ENCODE measurements around the gene TRIM17.
"Not testable (repeated sequence)": the region's sequence is repeated elsewhere in the genome, so short reads cannot be mapped to it uniquely, and the experiment has no call there.

The TRIM17 gene

DNA sequence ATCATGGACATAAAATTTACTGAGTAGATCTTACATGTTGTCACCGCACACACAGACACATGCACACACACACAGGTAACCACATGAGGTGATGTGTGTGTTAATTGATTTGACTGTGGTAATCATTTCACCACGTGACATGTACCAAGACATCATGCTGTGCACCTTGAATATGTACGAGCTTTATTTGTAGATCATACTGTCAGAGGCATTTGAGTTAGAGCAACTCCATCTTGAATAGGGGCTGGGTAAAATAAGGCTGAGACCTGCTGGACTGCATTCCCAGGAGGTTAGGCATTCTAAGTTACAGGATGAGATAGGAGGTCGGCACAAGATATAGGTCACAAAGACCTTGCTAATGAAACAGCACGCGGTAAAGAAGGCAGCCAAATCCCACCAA, 31.7 kb upstream of the TRIM17 start:
- no peak for DNase-seq

DNA sequence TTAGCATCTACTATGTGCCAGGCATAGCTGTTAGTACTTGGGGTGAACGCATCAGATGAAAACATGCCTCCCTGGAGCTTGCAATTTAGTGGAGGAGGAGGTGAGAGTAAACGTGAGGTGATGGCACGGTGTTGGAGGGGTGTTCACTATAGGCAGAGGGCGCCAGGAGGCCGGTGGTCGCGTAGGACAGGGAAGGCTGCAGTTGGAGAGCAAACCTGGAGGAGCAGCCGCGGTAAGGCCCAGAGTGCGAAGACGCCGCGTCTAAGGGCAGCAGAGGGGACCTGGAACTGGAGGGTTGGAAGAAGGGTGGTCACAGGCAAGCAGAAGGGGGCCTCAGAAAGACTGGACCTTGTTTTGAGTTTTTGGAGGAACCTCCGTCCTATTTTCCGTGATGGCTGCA, 30.2 kb upstream of the TRIM17 start:
- no peak for DNase-seq

DNA sequence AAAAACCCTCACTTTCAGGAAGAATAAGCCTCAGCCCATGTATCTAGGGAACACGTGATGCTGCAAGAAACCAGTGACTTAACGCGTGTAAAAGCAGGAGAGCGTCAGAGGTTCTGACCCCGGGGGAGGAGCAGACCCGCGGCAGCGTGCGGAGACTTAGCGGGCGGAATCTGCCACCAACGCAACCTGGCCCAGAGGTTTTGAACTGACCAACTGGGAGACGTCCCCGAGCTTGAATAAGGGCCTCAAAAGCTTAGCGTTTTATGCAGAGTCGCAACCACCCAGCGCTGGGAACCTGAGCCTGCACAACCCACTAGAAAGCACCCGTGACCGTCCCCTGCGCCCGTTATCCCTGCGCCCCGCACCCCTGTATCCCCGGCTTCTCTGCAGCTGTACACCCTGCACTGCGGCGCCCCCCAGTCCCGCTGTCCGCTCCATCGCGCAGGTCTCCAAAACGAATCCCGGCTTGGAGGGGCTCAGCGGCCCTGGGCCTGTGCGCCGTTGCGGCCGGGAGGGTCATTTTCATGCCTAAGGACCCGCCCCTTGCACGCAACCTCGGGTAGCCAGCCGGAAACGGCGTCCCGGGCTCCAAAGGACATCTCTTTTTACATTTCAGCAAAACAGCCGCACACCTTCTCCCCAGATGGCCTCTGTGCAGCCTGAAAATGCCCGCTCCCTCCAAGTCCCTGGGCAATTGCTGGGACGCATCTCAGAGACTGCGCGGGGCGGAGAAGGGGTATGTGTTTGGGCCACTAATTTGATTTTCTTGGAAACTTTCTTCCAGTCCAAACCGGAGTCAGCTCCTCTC, 29.4 kb upstream of the TRIM17 start:
- DNase-seq = no peak

DNA sequence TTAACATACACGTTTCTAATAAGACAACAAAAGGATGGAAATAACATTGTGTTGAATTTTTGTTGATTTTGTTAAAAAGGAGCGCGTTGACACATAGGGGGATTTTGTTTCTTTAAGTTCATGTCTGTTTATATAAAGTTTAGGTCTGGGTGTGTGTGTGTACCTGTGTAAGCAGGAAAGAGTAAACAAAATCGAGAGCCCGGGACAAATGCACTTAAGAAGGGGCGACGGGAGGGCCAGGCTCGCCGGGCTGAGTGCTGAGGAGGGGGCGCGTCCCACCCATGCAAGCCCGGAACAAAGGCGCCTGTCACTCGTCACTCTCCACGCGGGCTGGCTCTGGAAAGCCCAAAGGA, 28.8 kb upstream of the TRIM17 start:
- DNase-seq = no peak

DNA sequence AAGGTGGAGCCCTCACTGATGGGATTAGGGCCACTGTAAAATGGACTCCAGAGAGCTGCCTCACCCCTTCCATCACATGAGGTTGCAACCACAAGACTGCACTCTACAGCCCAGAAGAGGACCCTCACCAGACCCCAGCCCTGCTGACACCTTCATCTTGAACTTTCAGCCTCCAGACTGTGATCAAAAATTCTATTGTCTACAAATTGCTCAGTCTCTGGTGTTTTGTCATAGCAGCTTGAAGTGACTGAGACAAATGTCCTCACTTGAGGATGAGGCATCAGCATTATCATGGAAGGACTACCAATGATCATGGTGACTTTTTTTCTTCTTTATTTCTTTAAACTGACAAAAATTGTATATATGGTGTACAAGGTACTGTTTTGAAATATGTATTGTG, 26.7 kb upstream of the TRIM17 start:
- no peak for DNase-seq

DNA sequence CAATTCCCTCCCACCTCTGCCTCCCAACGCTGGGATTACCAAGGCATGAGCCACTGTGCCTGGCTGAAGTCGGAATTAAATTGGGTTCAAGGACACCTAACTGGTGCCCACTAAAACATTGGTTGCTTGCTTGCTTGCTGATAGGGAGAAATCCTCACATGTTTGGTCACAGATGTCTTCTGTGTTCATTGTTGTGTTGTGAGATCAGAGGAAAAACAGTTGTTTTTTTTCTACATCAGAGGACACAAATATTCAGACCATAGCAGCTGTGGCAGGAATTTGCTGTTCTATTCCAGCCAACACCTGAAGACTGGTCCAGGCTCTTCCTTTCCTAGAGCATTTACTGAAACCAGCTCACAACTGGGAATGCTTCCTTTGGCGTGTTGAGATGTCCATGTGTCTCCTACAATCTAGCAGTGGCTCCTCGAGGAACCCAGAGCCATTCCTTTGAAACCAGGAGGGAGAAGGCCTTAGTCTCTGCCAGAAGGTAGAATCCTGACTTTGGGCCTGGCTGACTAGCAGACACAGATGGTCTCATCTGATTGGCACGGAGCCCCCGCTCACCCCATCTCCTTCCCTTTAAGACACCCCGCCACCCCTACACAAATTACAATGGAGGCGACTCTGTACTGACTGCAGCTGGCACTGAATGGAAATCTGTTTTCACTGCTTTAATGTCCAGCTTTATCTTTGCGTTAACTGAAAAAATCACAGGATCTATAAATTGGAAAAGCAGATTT, 24.3 kb upstream of the TRIM17 start:
- DNase-seq = no peak

DNA sequence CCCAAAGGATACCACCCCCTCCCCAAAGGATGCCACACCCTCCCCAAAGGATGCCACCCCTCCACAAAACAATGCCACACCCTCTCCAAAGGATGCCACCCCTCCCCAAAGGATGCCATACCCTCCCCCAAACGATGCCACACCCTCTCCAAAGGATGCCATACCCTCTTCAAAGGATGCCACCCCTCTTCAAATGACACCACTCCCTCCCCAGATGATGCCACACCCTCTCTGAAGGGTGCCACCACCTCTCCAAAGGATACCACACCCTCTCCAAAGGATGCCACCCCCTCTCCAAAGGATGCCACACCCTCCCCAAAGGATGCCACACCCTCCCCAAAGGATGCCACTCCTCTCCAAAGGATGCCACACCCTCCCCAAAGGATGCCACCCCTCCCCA, 21.6 kb upstream of the TRIM17 start:
- no peak for DNase-seq

DNA sequence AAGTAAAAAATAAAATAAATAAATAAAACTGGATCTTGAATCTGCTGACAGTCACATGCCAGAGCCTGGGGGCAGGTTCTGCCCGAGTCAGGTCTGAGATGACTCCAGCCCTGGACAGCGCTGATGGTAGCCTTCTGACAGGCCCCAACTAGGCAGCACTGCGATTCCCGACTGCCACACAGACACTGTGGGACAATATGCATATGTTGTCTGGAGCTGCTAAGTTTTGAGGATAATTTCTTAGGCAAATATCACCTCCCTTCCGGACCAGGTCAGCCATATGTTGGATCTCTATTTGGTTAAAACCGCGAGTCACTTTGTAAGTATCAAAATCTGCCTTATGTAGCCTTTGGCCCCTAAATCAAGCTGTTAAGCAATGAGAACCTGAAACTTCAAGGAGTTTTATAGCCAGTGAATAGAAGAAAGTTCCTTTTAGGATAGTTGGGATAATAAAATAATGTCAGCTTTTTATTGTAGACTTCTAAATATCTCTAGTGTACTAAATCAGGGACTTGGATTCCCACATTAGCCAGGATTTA, 20.8 kb upstream of the TRIM17 start:
- no peak for DNase-seq

DNA sequence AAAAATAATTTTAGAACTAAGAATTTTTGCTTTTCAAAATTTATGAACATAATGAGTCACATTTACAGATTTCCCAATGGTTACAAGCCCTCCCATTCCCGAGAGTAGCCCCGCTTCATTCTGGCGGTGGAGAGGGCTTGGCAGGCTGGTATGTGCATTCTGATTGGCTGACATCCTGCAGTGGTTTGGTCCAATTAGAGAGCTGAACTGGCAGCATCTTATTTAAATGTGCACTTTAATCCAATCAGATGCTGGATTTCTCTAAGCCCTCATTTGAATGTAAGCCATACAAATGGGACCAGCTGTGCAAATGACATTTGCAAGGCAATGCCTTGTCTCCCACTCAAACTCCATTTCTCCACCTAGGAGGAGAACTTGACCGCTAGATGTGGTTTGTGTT, 18.0 kb upstream of the TRIM17 start:
- DNase-seq = no peak

DNA sequence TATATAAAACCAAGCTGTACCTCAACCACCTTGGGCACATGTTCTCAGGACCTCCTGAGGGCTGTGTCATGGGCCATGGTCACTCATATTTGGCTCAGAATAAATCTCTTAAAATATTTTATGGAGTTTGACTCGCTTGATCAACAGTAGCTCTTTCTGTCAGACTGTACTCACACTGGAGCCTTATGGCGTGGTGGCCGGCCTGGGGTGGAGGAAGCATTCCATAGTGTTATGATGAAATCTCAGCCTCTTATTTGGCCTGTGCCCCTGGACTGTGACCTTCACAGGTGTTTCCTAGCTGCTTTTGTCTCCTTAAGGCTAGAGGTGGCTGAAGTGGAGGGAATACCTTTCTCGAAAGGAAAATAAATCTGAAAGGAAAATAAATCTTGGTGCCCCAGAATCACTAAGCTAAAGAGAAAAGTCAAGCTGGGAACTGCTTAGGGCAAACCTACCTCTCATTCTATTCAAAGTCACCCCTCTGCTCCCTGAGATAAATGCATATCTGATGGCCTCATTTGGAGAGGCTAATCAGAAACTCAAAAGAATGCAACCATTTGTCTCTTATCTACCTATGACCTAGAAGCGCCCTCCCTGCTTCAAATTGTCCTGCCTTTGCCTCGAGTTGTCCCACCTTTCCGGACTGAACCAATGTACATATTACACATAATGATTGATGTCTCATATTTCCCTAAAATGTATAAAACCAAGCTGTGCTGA, 16.8 kb upstream of the TRIM17 start:
- not testable (repeated sequence) for DNase-seq

DNA sequence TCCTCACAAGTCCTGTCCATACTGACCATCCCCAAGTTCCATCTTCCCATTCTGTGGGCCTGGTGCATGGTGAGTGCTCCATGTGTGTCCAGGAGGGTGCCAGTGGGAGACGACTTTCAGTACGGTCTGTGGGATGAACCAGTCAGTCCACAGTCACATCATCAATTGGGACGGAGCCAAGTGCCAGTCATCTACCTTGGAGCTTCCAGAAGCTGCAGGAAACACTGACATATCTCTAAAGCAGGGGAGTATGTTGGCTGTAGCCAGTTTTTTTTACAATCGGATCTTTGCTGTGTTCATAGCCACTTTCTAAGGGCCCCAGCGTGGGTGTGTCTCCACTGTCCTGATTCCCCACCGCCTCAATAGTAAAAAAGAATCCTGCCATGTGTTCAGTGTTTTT, 13.6 kb upstream of the TRIM17 start:
- no peak for DNase-seq

DNA sequence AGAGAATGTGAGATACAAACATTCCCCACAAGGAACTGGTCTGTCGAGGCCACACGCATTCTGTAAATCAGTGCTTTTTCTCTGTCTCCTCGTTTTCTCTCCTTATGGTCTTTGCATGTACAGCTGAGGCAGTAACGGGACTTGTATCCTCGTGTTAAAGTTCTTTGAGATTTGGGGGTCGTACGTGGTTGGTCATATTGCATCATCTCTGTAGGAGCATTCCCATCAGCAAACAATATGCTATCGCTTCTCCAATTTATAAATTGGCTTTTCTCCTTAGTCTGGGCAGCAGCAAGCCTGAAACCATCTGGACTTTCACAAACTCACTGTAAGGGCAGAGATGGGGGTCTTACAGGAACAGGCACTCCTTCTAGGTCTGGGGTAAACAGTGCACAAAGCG, 13.0 kb upstream of the TRIM17 start:
- DNase-seq = no peak

DNA sequence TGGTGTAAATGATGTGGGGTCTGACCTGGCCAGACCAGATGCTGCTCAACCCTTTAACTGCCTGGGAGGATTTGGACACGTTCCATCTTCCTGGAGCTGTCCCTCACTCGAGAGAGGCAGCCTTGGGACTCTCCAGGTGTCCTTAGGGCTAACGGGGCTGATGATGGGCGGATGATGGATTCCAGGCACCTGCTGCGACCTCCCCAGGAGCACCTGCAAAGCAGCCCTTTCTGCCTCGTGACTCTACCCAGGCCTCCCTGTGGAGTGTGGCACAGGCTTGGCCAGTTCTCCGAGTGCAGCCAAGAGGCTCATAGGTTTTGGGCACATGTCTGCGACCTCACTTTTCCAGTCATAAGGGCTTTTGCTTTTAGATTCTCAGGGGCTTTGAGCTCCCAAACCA, 12.3 kb upstream of the TRIM17 start:
- DNase-seq = no peak

DNA sequence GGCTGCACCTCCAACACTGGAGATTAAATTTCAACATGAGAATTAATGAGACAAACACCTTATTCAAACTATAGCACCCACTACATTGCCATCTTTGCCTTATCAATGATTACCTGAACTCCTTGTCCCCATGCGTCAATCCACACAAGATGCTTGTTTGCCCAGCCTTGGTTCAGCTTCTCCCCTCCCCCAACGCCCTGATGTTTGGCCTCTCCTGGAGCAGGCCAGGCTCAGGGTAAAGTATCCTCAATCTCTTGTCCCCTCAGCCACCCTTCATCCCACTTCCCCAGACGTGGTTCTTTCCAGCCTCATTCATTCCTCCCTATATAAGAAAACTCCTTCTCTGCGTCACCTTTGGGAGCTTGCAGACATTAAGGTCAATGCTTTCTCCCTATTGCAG, 11.8 kb upstream of the TRIM17 start:
- DNase-seq = no peak

DNA sequence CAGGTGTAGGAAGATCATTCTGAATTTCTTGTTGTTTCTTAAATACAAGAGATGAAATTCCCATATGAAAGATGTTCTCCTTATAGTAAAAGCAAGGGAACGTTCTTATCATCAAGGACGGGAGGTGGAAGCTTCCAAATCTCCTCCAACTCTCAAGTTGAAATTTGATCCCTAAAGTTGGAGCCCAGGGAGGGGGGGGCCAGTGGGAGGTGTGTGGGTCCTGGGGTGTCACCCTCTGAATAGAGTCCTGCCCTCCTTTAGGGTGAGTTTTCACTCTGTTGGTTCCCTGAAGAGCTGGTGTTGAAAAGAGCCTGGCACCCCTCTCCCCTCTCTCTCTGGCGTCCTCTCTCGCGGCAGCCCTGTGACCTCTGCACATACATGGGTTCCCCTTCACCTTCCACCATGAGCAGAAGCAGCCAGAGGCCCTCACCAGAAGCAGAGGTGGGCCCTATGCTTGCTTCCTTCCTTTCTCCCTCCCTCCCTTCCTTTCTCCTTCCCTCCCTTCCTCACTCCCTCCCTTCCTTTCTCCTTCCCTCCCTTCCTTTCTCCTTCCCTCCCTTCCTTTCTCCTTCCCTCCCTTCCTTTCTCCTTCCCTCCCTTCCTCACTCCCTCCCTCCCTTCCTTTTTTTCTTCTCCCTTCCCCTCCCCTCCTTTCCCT, 10.0 kb upstream of the TRIM17 start:
- no peak for DNase-seq

DNA sequence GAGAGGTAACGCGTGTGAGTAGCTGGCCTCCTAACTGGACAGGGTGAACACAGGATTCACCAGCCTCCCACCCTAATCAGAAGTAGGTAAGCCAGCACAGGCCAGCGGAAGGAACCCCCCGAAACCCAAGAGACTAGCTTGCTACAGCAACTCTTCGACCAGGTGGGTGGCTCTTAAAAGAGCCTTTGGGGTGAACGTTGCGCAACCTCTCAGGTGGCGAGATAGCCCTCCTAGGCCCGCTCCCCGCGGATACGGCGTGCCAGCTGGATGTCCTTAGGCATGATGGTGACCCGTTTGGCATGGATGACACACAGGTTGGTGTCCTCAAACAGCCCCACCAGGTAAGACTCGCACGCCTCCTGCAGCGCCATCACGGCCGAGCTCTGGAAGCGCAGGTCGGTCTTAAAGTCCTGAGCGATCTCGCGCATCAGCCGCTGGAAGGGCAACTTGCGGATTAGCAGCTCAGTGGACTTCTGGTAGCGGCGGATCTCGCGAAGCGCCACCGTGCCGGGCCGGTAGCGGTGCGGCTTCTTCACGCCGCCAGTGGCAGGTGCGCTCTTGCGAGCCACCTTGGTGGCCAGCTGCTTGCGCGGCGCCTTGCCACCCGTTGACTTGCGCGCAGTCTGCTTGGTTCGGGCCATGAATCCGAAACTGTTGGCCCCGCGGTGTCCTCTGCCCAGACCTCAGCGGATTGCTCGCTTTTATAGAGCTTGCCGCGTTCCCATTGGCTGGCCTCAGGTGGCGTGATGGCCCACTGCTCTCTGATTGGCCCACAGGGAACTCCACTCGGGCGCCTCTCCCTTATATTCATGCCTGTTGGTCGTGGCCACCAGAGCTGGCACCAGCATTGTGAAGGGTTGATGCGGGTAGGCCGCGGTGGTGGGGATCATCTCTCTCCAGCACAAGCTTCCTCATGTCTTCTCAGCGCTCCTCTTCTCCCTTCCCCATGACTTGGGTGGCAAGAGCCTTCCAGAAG, 8.3 kb upstream of the TRIM17 start:
- DNase-seq = no peak

DNA sequence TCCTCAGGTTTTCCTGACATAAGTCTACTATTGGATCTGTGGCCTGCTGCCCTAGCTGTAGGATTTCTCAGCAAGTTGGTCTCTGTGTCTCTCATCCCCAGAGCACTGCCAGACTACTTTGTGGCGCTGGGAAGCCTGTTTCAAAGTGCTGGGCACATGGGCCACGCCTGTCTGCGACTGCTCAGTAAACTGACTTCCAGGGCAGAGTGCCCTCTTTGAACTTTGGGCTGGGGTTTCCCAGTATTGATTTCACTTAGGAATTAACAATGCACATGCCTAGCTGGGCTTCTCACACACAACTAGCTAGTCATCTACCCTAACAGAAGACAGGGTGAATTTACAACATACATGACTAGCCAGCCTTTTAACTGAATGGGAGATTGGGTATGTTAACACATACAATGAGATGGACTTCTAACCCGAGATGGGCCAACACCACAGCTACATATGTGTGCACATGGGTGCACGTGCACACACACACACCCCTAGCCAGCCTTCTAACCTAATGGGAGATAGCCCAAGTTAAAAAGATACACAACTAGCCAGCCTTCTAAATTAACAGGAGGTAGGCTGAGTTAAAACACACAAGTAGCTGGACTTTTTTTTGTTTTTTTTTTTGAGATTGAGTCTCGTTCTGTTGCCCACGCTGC, 6.9 kb upstream of the TRIM17 start:
- no peak for DNase-seq

DNA sequence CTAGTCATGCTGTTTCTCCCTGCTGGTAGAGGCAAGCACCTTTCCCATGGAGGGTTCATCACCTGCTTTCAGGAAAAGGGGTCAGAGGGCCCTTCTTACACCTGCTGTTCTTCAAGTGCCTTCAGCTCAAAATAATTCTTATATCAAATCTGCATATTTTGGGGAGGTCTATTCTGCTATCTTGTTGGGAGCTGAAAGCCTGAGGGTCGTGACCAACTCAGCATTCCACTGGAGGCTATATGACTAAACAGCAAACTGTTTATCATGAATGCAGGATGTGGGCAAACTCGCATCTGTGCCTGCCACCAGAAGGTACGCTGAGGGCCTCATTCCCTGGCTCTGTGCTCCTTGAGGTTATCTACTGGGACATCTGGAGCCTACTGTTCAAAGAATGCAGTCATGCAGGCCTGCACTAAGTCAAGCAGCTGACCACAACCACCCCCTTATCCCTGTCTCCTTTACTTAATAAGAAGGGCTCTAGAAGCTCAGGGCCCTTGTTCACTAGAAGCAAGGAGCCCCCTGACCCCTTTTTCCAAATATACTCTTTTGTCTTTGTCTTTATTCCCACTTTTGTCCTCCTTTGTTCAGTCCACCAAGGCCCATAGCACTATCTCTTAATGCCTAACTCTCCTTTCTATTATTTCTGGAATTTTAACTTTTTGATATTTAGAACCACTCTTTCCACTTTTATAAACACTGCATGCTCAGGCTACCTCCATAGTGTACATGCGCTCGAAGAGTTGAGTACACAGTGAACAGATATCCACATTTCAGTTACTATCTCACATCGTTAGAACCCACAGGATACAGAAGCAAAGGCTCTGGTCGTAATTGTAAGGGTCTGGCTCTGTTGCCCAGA, 4.5 kb upstream of the TRIM17 start:
- no peak for DNase-seq

DNA sequence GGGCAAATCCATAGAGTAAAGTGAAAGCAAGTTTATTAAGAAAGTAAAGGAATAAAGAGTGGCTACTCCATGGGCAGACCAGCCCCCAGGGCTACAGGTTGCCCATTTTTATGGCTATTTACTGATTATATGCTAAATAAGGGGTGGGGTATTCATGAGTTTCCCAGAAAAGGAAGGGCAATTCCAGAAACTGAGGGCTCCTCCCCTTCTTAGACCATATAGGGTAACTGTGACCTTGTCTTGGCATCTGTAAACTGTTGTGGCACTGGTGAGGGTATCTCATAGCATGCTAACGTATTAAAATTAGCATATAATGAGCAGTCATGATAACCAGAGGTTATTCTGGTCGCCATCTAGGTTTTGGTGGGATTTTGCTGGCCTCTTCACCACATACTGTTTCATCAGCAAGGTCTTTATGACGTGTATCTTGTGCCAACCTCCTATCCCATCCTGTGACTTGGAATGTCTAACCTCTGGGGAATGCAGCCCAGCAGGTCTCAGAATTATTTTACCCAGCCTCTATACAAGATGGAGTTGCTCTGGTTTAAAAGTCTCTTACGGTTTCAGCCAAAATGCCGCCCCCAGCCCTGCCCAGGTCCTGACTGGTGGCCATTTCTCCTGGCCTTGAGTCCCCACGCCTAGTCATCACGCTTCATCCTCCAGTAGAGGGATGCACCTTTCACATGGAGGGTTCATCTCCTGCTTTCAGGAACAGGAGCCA, 982 bp upstream of the TRIM17 start:
- DNase-seq = no peak

DNA sequence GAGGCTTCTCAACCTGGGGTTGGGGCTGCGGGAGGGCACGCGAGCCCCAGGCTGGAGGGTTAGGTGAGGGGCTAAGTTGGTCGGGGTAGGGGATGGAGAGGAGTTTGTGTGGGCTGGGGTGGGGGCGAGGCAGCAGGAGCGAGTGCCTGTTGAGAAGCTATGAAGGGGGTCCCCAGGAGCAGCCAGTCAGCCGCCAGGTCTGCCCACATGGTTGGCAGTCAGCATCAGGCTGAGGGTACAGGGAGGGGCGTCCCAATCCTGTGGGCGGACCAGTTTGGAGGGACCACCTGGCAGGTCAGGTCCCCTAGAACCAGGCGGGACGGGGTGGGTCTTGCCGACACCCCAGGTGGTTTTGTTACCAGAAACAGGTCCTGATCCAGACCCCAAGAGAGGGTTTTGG, 400 bp upstream of the TRIM17 start:
- no peak for DNase-seq
